Cardiac fibroblast (primary cell): ENCODE data around the gene LRRC46.

ENCODE experiments used
- DNase-seq, 2 donors: peaks; one replicate each; pipeline versions ENCODE4 v3.0.0 to v3.0.0-alpha.2; 2010; ENCODE audit warnings: low read depth in 2 of 2
- H3K4me3 ChIP-seq, 2 donors: replicated peaks in 1 of 2; 1 replicate in 1 of 2; 2 replicates in 1 of 2; pipeline ENCODE4 v1.5.1; 2011; ENCODE audit warnings: low read depth in 2 of 2, low read length in 2 of 2, mild to moderate bottlenecking in 2 of 2, moderate library complexity in 1 of 2
- CTCF ChIP-seq: IDR thresholded peaks from one replicate; pipeline ENCODE4 v1.5.1; 2011; ENCODE audit warnings: low read depth, mild to moderate bottlenecking, low read length, inconsistent platforms

Gene LRRC46

DNA sequence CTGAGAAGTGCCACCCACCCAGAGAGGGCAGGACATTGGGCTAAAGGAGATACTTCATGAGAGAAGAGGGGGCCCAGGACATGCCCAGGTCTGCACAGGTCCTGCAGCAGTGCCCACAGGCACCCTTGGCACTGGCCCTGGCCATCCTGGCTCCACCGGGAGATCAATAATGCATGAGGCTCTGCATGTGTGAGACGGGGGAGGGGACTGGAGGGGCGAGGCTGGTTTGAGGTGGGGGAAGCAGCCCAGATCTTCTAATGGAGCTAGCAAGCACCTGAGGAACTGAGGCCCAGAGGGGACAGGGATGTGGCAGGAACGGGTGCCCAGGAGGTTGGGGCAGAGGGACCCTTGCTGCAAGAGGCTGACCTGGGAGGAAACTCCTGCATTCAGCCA, 10.4 kb upstream of the LRRC46 start:
- H3K4me3 ChIP-seq, result peak overlapping the region; percentile 64 to 74
- DNase-seq, result no peak
- no peak for TF ChIP-seq CTCF

DNA sequence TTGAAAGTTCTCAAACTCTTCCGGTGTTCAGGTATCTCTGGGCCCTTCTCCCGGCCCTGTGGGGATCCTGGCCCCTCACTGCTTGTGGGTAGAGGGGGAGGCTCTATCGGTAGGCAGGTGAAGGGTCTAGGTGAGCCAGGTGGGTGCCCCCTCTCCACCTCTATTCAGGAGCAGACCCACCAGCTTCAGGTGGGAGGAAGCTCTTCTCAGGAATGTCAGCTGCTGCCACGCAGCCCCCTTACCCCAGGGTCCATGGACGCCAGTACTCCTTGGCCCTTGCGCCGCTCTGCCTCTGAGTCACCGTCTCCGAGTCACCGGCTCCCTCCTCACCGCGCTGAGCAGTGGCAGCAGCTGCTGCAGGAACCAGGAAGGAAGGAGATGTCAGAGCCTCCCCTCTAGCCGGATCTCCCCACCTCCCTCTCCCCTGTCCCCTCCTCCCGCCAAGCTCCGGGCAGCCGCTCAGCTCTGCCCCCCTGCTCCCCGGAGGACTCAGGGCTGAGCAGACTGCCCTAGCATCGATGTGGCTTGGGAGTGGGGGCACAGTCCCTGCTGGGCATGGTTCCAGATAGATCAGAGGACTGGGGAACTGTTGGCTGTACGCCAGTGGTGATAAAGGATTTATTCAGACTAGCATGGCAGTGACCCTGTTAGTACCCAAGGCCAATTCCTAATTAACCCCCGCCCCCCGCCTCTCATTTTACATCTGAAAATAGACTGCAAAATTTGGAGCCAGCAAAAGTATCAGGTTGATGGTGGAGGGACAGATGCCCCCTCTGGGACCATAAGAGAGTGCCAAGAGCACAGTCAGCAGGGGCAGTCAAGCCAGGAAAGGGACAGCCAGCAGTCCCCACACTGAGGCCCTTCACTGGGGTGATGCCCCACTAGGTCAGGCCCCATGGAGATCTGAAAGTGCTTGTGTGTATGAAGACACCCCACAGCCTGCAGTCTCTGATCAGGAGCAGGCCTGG, 9.8 kb upstream of the LRRC46 start, which contains the start of gene OSBPL7:
Gene OSBPL7, minus strand, starts transcription at position 371 of the 968 bp plus-strand sequence. CDS start 1,516 bp downstream, outside the sequence.
- no peak for TF ChIP-seq CTCF
- peak; percentile 81 to 86 for DNase-seq
- H3K4me3 ChIP-seq, result peak within 1 kb of the TSS; percentile 64 to 74

DNA sequence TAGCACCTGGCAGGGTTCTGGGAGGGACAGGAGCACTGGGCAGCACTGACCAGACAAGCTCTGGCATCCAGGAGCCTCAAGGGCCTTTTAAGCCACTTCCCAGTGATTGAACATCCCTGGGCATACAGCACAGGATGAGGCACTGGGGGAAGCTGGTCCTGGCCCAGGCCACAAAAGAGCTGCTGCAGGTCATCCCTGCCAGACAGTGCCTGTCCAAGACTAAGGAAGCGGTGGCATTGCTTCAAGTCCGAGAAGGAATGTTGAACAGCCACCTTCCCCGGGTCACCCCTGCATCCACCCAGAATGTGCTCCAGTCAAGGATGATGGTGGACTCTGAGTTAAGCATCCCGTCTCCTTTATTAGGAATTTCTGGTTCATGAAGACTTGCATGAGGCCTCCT, 8.7 kb upstream of the LRRC46 start:
- no peak overlapping the region for H3K4me3 ChIP-seq
- no peak for DNase-seq
- TF ChIP-seq CTCF, result no peak

- no peak for DNase-seq
- no peak for TF ChIP-seq CTCF
- H3K4me3 ChIP-seq, result no peak overlapping the region
Observed at GRCh38 chr17:47823519-47823918, 8.0 kb upstream of the LRRC46 start.

DNA sequence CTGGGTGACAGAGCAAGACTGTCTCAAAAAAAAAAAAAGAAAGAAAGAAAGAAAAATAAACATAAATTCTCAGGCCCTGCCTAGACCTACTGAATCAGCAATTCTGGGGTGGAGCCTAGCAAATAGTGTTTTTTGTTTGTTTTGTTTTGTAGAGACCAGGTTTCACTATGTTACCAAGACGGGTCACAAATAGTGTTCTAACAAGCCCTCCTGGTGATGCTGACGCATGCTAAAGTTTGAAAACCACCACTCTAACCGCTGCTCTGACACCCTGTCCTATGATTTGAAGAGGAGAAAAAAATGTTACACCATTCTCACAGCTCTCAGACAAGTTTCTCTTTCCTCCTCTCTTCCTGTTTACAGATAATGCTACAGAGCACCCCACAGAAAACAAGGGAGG, 1.6 kb upstream of the LRRC46 start:
- DNase-seq, result no peak
- no peak overlapping the region for H3K4me3 ChIP-seq
- TF ChIP-seq CTCF, result no peak

GRCh38 chr17:47830396-47831002, 971 bp upstream of the LRRC46 start:
- TF ChIP-seq CTCF, result no peak
- DNase-seq, result no peak
- H3K4me3 ChIP-seq, result peak overlapping the region; percentile 67 to 93
